Cerebellar cortex (tissue), 1 donor: ENCODE results near the gene SLX4IP.

Experiments
- DNase-seq: peaks from one replicate; pipeline ENCODE4 v3.0.0-alpha.2; 2015; ENCODE audit warnings: low spot score

Gene SLX4IP

DNA sequence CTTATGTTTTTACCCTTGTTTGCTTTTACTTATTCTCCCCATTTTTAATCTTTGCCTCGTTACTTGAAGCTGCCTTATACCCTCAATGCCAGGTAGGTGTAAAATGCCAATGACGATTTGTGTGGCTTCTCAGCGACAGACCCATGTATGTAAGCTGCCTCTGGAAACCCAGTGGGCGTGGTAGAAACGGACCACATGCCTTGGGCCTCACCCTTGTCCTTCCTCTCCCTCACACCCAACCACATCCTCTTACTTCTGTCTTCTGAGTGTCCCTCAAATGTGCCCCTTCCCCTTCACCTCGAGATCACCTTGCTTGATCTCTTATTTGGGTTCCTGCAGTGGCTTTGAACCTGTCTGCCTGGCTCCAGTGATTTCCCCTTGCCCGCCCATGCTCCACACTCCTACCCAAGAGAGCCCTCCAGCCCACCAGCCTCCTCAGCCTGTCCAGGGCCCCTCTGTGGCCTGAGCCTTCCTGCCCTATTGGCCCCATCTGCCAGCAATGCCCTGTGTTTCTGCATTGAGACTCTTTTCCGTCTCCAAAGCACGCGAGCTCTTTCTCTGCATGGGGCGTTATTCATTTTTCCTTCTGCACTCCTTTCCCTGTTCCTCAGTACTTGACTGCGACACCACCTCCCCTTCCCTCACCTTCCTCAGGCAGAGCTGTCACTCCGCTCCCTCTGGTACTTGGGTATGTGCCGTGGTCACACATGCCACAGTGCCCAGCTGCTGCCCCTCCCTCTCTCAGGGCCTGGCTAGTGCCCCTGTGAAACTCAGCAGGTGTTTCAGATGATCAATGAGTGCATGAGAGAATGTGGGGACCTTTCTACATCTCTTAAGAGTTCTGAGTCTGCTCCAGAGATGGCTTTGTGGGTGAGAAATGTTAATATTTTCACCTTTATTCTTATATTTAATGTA is 115.4 kb downstream of the SLX4IP start:
- DNase-seq, result no peak

DNA sequence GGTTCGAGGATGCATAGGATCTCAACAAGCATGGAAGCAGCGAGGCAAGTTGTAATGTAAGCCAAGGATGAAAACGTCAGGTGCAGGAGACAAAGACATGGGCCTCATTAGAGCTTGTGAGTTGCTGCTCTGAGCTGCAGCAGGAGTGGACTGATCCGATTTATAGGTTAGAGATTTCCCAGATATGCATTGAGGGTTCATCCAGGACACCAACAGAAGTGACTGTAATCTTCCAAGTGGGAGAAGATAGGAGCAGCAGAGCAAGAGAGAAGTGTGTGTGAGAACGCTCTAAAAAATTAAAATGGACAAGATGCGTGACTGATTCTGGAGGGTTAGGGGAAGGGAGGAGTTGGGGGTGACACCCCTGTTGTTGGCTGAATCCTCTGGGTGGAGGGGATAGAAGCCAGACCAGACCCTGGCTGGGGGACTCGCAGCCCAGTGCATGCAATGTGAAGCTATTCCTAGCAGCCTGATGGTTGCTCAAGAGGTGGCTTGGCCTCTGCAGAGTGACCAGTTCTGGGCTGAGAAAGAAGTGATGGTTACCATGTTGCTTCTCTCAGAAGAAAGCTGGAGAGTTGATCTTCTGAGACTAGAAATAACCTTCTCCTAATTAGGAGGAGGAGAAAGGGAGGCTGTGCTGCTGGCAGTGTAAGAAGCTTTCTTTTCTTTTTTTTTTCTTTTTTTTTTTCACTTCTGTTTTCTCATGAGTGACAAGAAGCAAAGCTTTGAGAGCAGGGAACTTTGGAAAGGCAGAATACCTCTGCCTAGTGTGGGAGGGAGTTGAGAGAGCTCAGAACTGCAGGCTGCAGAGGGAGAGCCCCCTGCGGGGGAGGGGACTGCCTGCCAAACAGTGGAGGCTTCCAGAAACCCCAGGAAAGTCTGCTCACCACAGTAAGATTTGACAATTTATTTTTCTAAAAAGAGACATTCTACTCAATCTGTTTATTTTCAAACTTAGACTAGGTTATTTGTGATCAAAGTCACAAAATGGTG is 116.9 kb downstream of the SLX4IP start:
- DNase-seq, result peak; percentile 23

GRCh38 chr20:10553326-10553984 is 118.3 kb downstream of the SLX4IP start:
- DNase-seq, result peak; percentile 65

DNA sequence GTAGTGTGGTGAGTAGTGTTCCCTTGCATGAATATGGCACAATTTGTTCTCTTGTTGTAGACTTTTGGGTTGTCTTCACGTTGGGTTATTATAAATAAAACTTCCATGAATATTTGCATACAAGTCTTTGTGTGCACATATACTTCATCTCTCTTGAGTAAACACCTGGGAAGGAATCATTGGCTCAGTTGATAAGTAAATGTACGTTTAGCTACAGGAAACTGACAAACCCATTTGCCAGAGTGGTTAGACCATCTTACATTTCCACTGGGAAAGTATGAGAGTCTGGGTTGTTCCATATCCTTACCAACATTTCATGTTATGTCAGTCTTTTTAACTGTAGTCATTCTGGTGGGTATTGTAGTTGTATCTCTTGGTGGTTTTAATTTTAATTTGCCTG is 119.2 kb downstream of the SLX4IP start:
- no peak for DNase-seq

- no peak for DNase-seq
These were observed 120.3 kb downstream of the SLX4IP start for GRCh38 chr20:10555393-10555792.

GRCh38 chr20:10555865-10556308 is 120.8 kb downstream of the SLX4IP start:
- no peak for DNase-seq

GRCh38 chr20:10556519-10557083 is 121.5 kb downstream of the SLX4IP start:
- DNase-seq, result no peak

DNA sequence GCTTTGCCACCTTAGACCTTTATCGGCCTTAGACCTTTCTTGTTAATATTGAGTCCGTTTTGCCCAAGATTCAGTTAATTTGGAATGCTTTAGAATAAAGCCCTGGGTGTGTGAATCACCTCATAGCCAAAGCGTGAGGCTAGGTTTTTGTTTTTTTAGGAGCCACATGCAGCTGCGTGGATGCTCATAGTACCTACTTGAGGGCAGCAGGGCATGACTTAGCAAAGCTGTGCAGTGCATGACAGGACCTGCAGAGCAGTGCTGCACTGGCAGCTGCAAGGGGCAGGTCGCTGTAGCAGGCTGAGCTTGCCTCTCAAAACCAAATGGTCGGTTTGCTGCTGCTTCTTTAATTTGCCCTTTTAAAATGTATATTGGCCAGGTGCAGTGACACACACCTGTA is 122.6 kb downstream of the SLX4IP start:
- no peak for DNase-seq

GRCh38 chr20:10558635-10559187 is 123.6 kb downstream of the SLX4IP start:
- no peak for DNase-seq

GRCh38 chr20:10559266-10559665 is 124.2 kb downstream of the SLX4IP start:
- no peak for DNase-seq

DNA sequence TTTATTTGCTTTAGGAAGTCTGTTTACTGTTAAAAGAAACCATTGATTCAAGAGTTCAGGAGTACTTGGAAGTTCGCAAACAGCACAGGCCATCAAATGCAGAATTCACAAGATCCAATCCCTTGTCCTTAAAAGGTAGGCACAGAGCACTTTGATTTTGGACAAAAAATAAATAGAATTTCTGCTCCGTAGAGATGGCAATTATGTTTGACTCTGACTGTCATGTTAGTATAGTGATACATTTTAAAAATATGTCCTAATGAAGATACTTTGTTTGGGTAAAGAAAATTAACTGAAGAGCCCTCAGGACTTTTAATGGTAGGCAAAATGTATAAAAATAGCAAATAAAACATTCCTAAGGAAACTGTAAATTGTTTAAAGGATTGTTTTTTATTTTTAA is 125.6 kb downstream of the SLX4IP start:
- DNase-seq, result no peak

DNA sequence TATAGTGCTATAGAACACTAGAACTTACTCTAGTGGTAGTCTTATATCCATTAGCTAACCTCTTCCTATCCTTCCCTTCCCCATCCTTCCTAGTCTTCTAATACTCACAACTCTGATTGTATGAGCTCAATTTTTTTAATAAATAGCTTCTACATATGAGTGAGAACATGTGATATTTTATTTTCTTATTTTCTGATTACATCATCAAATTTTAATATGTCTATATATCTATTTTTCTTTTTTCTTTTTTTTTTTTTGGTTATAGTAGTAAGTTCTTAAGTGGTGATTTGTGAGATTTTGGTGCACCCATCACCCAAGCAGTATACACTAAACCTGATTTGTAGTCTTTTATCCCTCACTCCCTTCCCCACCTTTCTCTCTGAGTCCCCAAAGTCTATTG is 126.2 kb downstream of the SLX4IP start:
- DNase-seq, result no peak

DNA sequence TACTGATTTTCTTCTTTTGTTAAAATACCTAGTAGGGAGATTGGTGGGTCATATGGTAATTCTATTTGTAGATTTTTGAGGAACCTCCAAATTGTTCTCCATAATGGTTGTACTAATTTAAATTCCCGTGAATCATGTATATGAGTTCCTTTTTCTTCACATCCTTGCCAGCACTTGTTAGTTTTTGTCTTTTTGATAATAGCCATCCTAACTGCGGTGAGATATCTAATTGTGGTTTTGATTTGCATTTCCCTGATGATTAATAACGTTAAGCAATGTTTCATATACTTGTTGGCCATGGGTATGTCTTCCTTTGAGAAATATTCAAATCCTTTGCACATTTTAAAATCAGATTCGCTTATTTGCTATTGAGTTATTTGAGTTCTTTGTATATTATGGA is 127.8 kb downstream of the SLX4IP start:
- DNase-seq, result no peak

DNA sequence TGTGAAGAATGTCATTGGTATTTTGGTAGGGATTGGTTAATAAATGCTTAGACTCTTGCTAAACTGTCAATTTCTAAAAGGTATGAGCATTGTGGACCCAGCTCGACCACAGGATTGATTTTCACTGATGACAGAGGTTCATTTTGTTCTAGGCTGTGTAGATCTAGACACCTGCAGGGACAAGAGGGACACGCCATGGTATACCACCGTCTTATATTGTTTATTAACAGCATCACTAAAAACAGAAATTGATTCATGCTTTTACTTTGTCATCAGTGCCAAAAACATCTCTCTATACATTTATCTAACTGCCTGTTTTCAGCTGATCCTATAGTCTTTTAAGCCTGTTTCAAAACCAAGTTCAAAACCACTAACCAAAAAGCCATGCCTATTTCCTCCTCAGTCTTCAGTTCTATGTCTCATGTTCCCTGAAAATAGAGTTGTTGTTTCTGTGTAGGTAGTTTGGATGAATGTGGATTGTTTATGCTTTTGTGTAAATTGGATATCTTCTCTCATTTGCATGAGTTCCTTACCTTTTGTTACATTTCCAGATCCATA is 128.9 kb downstream of the SLX4IP start:
- no peak for DNase-seq

DNA sequence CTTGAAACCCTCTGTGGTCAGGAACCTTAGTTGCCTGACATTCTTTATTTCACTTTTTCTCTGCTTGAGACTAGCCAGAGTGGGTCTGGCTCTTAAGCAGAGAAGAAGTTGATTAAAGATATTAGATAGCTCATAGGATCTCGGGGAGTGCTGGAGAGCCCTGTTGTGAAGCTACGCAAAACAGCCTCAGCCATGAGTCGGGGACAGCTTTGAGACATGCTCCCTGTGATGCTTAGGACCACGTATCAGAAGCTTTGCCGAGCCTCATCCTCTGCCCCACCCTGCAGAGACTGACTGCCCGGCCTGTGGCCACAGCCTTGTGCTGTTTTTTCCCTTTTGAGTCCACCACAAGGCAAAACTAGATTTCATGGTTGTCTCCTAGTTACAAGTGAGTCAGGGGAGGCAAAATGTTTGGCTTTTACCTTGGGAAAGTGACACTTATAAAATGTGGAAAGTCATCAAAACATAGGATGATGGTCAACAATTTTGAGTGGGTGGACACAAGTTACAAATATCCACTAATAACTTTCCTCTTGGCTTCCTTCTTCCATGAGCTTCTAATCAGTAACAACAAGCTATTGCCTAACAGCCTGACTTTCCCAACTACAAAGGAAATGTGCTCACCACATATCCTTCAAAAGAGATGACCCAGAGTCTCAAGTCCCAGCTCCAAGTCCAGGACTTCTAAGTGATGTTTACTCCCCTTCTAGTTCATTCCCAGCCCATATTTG is 130.3 kb downstream of the SLX4IP start:
- no peak for DNase-seq

DNA sequence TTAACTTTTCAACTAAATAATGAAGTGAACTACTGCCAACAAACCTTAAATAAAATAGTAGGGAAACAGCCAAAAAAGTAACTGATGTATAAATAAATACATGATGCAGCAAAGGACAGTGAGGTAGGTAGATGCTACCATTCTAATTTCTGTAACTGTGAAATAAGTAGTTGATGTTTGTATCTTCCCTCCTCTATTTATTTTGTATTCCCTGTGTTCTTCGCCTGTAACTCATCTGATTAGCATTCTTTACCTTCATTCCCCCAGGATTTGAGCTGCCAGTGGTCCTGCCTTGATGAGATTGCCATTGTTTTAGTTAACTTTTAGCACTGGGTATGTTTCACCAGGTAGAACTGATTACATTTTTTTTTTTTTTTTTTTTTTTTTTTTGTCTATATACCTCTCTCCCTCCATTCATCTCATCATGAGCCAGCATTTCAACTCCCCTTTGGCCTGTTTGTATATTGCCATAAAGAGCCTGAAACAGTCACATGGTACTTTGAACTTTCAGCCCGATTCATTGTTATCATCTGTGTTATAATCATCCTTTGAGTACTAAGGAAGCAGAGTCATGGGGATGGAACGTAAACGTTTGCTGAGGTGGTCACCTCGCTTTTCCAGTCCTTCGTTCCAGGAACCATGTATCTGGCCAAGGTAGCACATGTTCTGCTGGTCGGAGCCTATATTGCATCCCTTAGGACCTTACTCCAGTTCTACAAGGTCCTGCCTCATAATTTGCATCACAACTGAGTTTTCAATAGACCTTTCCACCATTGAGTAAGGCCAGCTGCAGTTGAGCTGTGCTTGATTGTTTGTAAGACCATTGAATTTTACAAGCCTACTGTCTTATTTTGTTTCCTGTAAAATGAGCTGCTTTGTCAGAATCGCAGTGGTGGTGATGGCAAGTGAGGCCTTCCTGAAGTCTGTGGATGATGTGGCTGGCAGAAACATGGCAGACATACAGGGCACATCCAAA is 131.1 kb downstream of the SLX4IP start:
- DNase-seq, result no peak

GRCh38 chr20:10568032-10568431 is 132.9 kb downstream of the SLX4IP start:
- no peak for DNase-seq

GRCh38 chr20:10571313-10571815 is 136.3 kb downstream of the SLX4IP start:
- no peak for DNase-seq

GRCh38 chr20:10572853-10573252 is 137.7 kb downstream of the SLX4IP start:
- DNase-seq, result no peak
